Measurements from ENCODE around the gene STAT5B. TPM values are rescaled to one million over a fixed set of nuclear protein-coding genes. Genes with fewer than 3 reads are reported as not detected.

STAT5B gene
- total and polyA plus RNA-seq, 9 of the 15 experiments (the other 6 are each of a cell fraction or from before 2014, with no cell fraction given), result 20.8 to 176 (median 92.4) TPM

- TF ChIP-seq ETS1 (conservative IDR thresholded peaks at IDR 0.05; ENCODE audit: control insufficient read depth, low read depth, low read length), result peak; percentile 44; the same call in 1 of the 2 replicates
- peak; percentile 83 for TF ChIP-seq GTF2E2 (tag; IDR thresholded peaks at IDR 0.05)
- TF ChIP-seq TBP (optimal IDR thresholded peaks at IDR 0.05; ENCODE audit: low read depth, low read length), result peak; percentile 69
- peak; percentile 89; the same call in 1 of the 2 replicates for TF ChIP-seq NFRKB (IDR thresholded peaks at IDR 0.05; ENCODE audit: low read depth)
- 0 out of 2 replicates have a peak, but pooled peaks have one; percentile 7 for TF ChIP-seq ZNF253 (CRISPR knock-in tag; conservative IDR thresholded peaks at IDR 0.05)
- peak; percentile 72 for TF ChIP-seq RBFOX2 (IDR thresholded peaks at IDR 0.05; ENCODE audit: low read depth, low read length)
- TF ChIP-seq ZNF449 (CRISPR knock-in tag; IDR thresholded peaks at IDR 0.05), result 0 out of 2 replicates have a peak, but pooled peaks have one; percentile 35
- peak; percentile 80 for TF ChIP-seq MYC (IDR thresholded peaks at IDR 0.05; ENCODE audit: low read depth, low read length)
- TF ChIP-seq MYC (CRISPR knock-in tag; IDR thresholded peaks at IDR 0.05; ENCODE audit: borderline replicate concordance, low read depth), result no peak
- TF ChIP-seq FIP1L1 (IDR thresholded peaks at IDR 0.05; ENCODE audit: low read depth, low read length, poor library complexity, severe bottlenecking), result peak; percentile 3
- no peak for TF ChIP-seq SNRNP70 (optimal IDR thresholded peaks at IDR 0.05; ENCODE audit: low read depth, low read length)
- no peak for TF ChIP-seq HLTF (IDR thresholded peaks at IDR 0.05)
- TF ChIP-seq DLX4 (CRISPR knock-in tag; IDR thresholded peaks at IDR 0.05), result no peak
- no peak for TF ChIP-seq CHCHD3 (CRISPR knock-in tag; IDR thresholded peaks at IDR 0.05)
- no peak for TF ChIP-seq SMAD4 (CRISPR knock-in tag; conservative IDR thresholded peaks at IDR 0.05)
- TF ChIP-seq ZNF79 (CRISPR knock-in tag; IDR thresholded peaks at IDR 0.05; ENCODE audit: low read depth), result no peak
- no peak for TF ChIP-seq ATF6 (CRISPR knock-in tag; IDR thresholded peaks at IDR 0.05)
- 0 out of 2 replicates have a peak, but pooled peaks have one; percentile 19 for TF ChIP-seq TFAP4 (CRISPR knock-in tag; IDR thresholded peaks at IDR 0.05; ENCODE audit: borderline replicate concordance)
- peak; percentile 34; the same call in 1 of the 2 replicates for TF ChIP-seq TAL1 (IDR thresholded peaks at IDR 0.05)
- no peak; the same call in 1 of the 2 replicates for TF ChIP-seq CC2D1A (IDR thresholded peaks at IDR 0.05)
- TF ChIP-seq EGR1 (conservative IDR thresholded peaks at IDR 0.05), result peak; percentile 73
Observed at GRCh38 chr17:42275527-42276358, 448 bp downstream of the STAT5B start (continued).

All from K562 (cell line).